Neural cell (in vitro differentiated cells): ENCODE results near the gene PYGB.

Experiments
- CTCF ChIP-seq: fragments of 450-650 bp; IDR thresholded peaks from 2 replicates; pipeline ENCODE4 v1.5.1; 2014; ENCODE audit warnings: antibody characterized with exemption, mild to moderate bottlenecking, moderate library complexity; ENCODE audit not compliant: poor library complexity, severe bottlenecking
- EZH2 ChIP-seq: fragments of 200-600, 300-800 bp; shearing (Covaris generic), sonication (generic); IDR thresholded peaks from 2 replicates; pipeline ENCODE4 v1.6.1; 2014; ENCODE audit warnings: antibody characterized with exemption, low read length, borderline replicate concordance, mild to moderate bottlenecking; ENCODE audit not compliant: insufficient read depth, poor library complexity, severe bottlenecking
- POLR2AphosphoS5 ChIP-seq: IDR thresholded peaks from 2 replicates; pipeline ENCODE4 v1.6.1; 2012
- REST ChIP-seq: IDR thresholded peaks from 2 replicates; pipeline ENCODE4 v1.6.1; 2012; ENCODE audit warnings: borderline replicate concordance
- TAF1 ChIP-seq: IDR thresholded peaks from 2 replicates; pipeline ENCODE4 v1.6.1; 2012; ENCODE audit warnings: low read depth

GRCh38 chr20:25323496-25324246, 75.8 kb downstream of the PYGB start:
- no peak for TF ChIP-seq CTCF
- TF ChIP-seq POLR2AphosphoS5 = no peak
- TF ChIP-seq REST = no peak
- TF ChIP-seq TAF1 = no peak
- no peak for TF ChIP-seq EZH2
